ENCODE results near the gene TMEM253. TPM values are rescaled to one million over a fixed set of nuclear protein-coding genes. Genes with fewer than 3 reads are reported as not detected.

TMEM253 gene
- total RNA-seq, 4 donors from 2014 or later = 0.95 to 1.5 TPM; not detected in 2

DNA sequence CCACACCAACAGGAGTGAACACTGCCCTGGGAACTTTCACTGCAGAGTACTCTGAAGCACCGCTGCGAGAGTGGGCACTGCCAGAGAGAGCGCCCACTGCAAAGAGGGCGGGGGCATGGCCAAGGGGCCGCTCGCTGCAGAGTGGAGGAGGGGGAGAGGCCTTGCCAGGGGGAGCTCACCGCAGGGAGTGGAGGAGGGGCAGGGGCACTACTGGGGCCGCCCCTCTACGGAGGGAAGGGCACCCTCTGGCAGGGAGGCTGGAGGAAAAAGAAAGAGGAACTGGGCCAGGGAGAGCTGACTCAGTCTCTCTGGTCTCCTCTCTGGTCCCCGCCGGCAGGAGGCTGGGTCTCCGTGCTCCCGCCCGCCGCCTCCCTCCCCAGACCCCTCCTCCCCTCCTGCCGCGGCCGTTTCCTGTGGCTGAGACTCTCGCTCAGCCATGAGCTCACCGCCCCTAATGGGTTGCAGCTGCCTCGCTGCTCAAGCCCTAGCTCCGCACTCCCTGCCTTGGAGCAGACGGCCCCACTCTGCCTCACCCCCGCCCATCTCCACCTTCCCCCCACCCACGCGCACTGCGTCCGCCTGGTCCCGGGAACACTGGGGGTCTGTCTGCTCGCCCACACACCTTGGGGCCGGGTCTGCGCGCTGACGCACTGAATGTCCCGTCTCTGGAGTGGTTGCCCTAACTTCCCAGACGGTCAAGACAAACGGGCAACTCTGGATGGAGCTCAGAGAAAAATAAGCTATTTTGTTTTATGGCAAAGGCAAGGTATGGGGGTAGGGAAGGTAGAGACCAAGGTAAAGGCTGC lies 29.4 kb upstream of the TMEM253 start:
- WGBS, 2 donors = 0% methylated on average over 4 of the region's 37 CpGs
- peaks cover 0 to 33% (median 0%) of the 10 kb centered on the region in 4 donors for H3K27me3 ChIP-seq
- peaks cover 0 to 29% (median 3%) of the 10 kb centered on the region in 3 donors for H3K36me3 ChIP-seq
- intact Hi-C loops (cut with DNase I) = no loop called here
- H3K4me3 ChIP-seq = peak overlapping the region; percentile 45 to 85 (median 66)
- TF ChIP-seq, protein P1, sequence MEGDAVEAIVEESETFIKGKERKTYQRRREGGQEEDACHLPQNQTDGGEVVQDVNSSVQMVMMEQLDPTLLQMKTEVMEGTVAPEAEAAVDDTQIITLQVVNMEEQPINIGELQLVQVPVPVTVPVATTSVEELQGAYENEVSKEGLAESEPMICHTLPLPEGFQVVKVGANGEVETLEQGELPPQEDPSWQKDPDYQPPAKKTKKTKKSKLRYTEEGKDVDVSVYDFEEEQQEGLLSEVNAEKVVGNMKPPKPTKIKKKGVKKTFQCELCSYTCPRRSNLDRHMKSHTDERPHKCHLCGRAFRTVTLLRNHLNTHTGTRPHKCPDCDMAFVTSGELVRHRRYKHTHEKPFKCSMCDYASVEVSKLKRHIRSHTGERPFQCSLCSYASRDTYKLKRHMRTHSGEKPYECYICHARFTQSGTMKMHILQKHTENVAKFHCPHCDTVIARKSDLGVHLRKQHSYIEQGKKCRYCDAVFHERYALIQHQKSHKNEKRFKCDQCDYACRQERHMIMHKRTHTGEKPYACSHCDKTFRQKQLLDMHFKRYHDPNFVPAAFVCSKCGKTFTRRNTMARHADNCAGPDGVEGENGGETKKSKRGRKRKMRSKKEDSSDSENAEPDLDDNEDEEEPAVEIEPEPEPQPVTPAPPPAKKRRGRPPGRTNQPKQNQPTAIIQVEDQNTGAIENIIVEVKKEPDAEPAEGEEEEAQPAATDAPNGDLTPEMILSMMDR (IDR thresholded peaks at IDR 0.05) = no peak
- TF ChIP-seq POLR2A (IDR thresholded peaks at IDR 0.05) = peak in 1 of 4 donors; percentile 19
- DNase-seq = no peak
- H3K9me3 ChIP-seq = no peaks in the 10 kb centered on the region
- peak overlapping the region; percentile 75 to 91 (median 86) for H3K27ac ChIP-seq
- H3K4me1 ChIP-seq = peaks cover 23 to 49% (median 29%) of the 10 kb centered on the region in 3 donors

DNA sequence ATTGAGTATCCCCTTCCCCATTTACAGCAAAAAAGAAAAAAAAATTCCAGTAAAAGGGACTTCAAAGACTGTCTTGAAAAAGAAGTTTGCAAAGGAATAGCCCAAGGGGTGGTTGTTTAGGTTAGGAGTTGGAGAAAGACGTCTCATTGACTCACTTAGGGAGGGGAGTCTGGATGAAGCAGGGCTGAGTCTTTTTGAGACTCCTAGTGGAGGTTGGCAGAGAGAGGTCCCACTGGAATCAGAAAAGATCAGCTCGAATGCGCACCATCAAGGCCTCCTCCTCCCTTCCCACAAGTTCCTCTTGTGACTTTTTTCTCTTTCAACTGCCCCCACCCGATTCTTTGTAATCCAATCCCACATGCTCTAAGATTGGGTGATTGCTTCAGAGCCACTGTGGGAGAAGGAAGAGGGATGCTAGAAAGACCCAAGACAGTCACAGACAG lies 28.8 kb upstream of the TMEM253 start:
- intact Hi-C loops (cut with DNase I) = no loop called here
- H3K4me3 ChIP-seq = peak overlapping the region in 3 of 4 donors; percentile 60 to 85 (median 71)
- H3K4me1 ChIP-seq = peaks cover 23 to 49% (median 29%) of the 10 kb centered on the region in 3 donors
- TF ChIP-seq, protein P1 (IDR thresholded peaks at IDR 0.05) = no peak
- TF ChIP-seq POLR2A (IDR thresholded peaks at IDR 0.05) = no peak
- peak overlapping the region; percentile 45 to 91 (median 86) for H3K27ac ChIP-seq
- H3K27me3 ChIP-seq = peaks cover 0 to 33% (median 0%) of the 10 kb centered on the region in 4 donors
- 42 to 45% methylated on average over 4 of the region's 4 CpGs for WGBS, 2 donors
- no peaks in the 10 kb centered on the region for H3K9me3 ChIP-seq
- no peak for DNase-seq
- H3K36me3 ChIP-seq = peaks cover 0 to 36% (median 7%) of the 10 kb centered on the region in 3 donors

DNA sequence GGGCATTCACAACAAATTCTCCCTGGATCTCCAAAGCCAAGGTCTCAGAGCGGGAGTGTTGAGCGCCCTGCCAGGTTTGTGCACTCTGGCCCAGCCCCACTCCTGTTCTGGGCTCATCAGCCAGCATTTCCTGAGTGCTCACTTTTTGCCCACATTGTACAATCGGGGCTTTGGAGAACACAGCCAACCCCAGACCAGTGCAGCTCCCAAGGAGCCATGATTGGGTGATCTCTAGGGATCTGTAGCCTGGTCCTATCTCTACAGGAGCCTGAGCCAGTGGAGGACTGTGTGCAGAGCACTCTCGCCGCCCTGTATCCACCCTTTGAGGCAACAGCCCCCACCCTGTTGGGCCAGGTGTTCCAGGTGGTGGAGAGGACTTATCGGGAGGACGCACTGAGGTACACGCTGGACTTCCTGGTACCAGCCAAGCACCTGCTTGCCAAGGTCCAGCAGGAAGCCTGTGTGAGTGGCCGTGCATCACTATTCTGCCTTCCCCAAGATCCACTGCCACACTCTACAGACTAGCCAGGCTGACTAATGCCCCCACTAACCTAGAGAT lies 28.0 kb upstream of the TMEM253 start:
- Histone ChIP-seq H3K36me3 (peaks cover 0 to 42% (median 7%) of the 10 kb centered on the region in 3 donors), H3K4me1 (peaks cover 23 to 49% (median 29%) of the 10 kb centered on the region in 3 donors), H3K27ac (peak overlapping the region in 3 of 4 donors; percentile 83 to 91 (median 88)), H3K9me3 (no peaks in the 10 kb centered on the region), H3K4me3 (no peak overlapping the region), H3K27me3 (peaks cover 0 to 33% (median 0%) of the 10 kb centered on the region in 4 donors)
- no peak for DNase-seq
- TF ChIP-seq, protein P1 (IDR thresholded peaks at IDR 0.05) = no peak
- no peak for TF ChIP-seq POLR2A (IDR thresholded peaks at IDR 0.05)
- intact Hi-C loops (cut with DNase I) = no loop called here
- WGBS, 2 donors = 90 to 97% methylated on average over 2 to 6 of the region's 9 CpGs

DNA sequence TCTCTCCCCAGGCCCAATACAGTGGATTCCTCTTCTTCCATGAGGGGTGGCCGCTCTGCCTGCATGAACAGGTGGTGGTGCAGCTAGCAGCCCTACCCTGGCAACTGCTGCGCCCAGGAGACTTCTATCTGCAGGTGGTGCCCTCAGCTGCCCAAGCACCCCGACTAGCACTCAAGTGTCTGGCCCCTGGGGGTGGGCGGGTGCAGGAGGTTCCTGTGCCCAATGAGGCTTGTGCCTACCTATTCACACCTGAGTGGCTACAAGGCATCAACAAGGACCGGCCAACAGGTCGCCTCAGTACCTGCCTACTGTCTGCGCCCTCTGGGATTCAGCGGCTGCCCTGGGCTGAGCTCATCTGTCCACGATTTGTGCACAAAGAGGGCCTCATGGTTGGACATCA lies 26.9 kb upstream of the TMEM253 start:
- H3K36me3 ChIP-seq = peaks cover 4 to 52% (median 7%) of the 10 kb centered on the region in 3 donors
- H3K4me1 ChIP-seq = peaks cover 18 to 41% (median 23%) of the 10 kb centered on the region in 3 donors
- H3K4me3 ChIP-seq = no peak overlapping the region
- intact Hi-C loops (cut with DNase I) = no loop called here
- TF ChIP-seq, protein P1 (IDR thresholded peaks at IDR 0.05) = no peak
- TF ChIP-seq POLR2A (IDR thresholded peaks at IDR 0.05) = no peak
- no peaks in the 10 kb centered on the region for H3K9me3 ChIP-seq
- peaks cover 0 to 24% (median 0%) of the 10 kb centered on the region in 4 donors for H3K27me3 ChIP-seq
- no peak overlapping the region for H3K27ac ChIP-seq
- WGBS, 2 donors = 100% methylated on average over 1 of the region's 9 CpGs; no CpG with 5 or more reads in 1 of the 2 donors
- no peak for DNase-seq

All from esophagus squamous epithelium (tissue), 5 donors.